K562 (cell line): ENCODE data around the gene ZNF319. TPM values are rescaled to one million over a fixed set of nuclear protein-coding genes. Genes with fewer than 3 reads are reported as not detected.

Experiments used
- ATAC-seq: fragments of 200-7000 bp; cut with Tn5 transposase; 3 replicates; pipeline ENCODE4 v1.9.1; 2020; ENCODE audit warnings: moderate library complexity
- BruUV-seq: library from RNA; stranded (reverse); fragments of 400-500 nt; replicated peaks from 2 replicates; lab custom pipeline; 2021; lab: Mats Ljungman, UMichigan
- CTCF ChIA-PET: fragments of 300-600 bp; formaldehyde crosslinking; extraction: SDS; loops from one replicate; lab custom pipeline; 2021; ENCODE audit warnings: low intra/inter-chr PET ratio; lab: Yijun Ruan, JAX
- POLR2A ChIA-PET: fragments of 300-600, 350-650 bp; sonication (Branson Sonifier 250); formaldehyde crosslinking; extraction: SDS; loops from one replicate; lab custom pipeline; 2021; ENCODE audit warnings: antibody characterized with exemption, inconsistent platforms; lab: Yijun Ruan, JAX
- DNase-seq, 4 experiments: peaks; one replicate each; pipeline versions ENCODE4 v3.0.0 to v3.0.0-alpha.2; 2011 to 2018; ENCODE audit warnings: low spot score in 3 of 4, mixed read lengths in 3 of 4; ENCODE audit errors: extremely low read depth in 1 of 4
- FAIRE-seq: peaks from 2 replicates; lab custom pipeline; 2011; peaks lifted over from hg19 to GRCh38; lab: Jason Lieb, UNC
- H2AFZ ChIP-seq: 2 replicates; pipeline ENCODE4 v1.6.0; 2011; ENCODE audit warnings: low read depth, low read length, control low read depth, inconsistent platforms
- H3K27ac ChIP-seq: fragments of 200-600 bp; 3 replicates; pipeline ENCODE4 v1.8.0; 2011; ENCODE audit warnings: low read depth, mild to moderate bottlenecking, control low read depth, inconsistent platforms, low read length, moderate library complexity, mixed read lengths; ENCODE audit errors: extremely low read depth
- H3K27me3 ChIP-seq, 2 experiments: fragments of 300-600 bp in 1 of 2; 2 replicates in 1 of 2; 3 replicates in 1 of 2; pipeline versions ENCODE4 v1.6.0 to v1.8.0; 2011; ENCODE audit warnings: inconsistent platforms in 2 of 2, low read length in 2 of 2, mild to moderate bottlenecking in 1 of 2, mixed read lengths in 1 of 2, moderate library complexity in 1 of 2; ENCODE audit not compliant: control insufficient read depth in 2 of 2, insufficient read depth in 2 of 2
- H3K36me3 ChIP-seq: fragments of 300-600 bp; 3 replicates; pipeline ENCODE4 v1.8.0; 2011; ENCODE audit warnings: mild to moderate bottlenecking, low read length, inconsistent platforms; ENCODE audit not compliant: control insufficient read depth, insufficient read depth
- H3K4me1 ChIP-seq, 2 experiments: fragments of 200-600 bp in 1 of 2; replicated peaks in 1 of 2; 2 replicates in 1 of 2; 3 replicates in 1 of 2; pipeline versions ENCODE4 v1.5.1 to v1.8.0; 2011; ENCODE audit warnings: inconsistent platforms in 2 of 2, low read length in 2 of 2, mild to moderate bottlenecking in 1 of 2, mixed read lengths in 1 of 2, moderate library complexity in 1 of 2; ENCODE audit not compliant: control insufficient read depth in 2 of 2, insufficient read depth in 2 of 2
- H3K4me2 ChIP-seq: 2 replicates; pipeline ENCODE4 v1.6.1; 2011; ENCODE audit warnings: low read length, control low read depth, inconsistent platforms, mixed read lengths; ENCODE audit not compliant: insufficient read depth
- H3K4me3 ChIP-seq: fragments of 200-600 bp; sonication (generic), shearing (Covaris generic); 2 replicates; pipeline ENCODE4 v1.5.1; 2016; ENCODE audit warnings: control low read depth, inconsistent platforms
- H3K79me2 ChIP-seq: fragments of 200-600 bp; 3 replicates; pipeline ENCODE4 v1.8.0; 2011; ENCODE audit warnings: low read length, inconsistent platforms; ENCODE audit not compliant: control insufficient read depth, insufficient read depth
- H3K9ac ChIP-seq, 2 experiments: 2 replicates each; pipeline versions ENCODE4 v1.6.0 to v1.6.1; 2011; ENCODE audit warnings: low read depth in 2 of 2, low read length in 2 of 2, control low read depth in 1 of 2, inconsistent platforms in 1 of 2, mild to moderate bottlenecking in 1 of 2, mixed read lengths in 1 of 2; ENCODE audit not compliant: insufficient read depth in 1 of 2
- H3K9me1 ChIP-seq: one replicate; pipeline ENCODE4 v1.6.0; 2011; ENCODE audit warnings: inconsistent platforms, mild to moderate bottlenecking, low read length, moderate library complexity; ENCODE audit not compliant: control insufficient read depth, insufficient read depth
- H3K9me3 ChIP-seq: replicated peaks from 2 replicates; pipeline ENCODE4 v1.5.1; 2011; ENCODE audit warnings: low read depth, low read length, inconsistent platforms; ENCODE audit not compliant: control insufficient read depth, insufficient read depth
- H4K20me1 ChIP-seq: replicated peaks from 2 replicates; pipeline ENCODE4 v1.6.1; 2011; ENCODE audit warnings: low read length, inconsistent platforms, mixed read lengths; ENCODE audit not compliant: control insufficient read depth, insufficient read depth
- CREBBP ChIP-seq: IDR thresholded peaks from one replicate; pipeline ENCODE4 v1.6.1; 2012; ENCODE audit warnings: low read depth, mild to moderate bottlenecking, control low read depth, inconsistent platforms, low read length
- FOXO4 ChIP-seq: fragments of 450-650 bp; formaldehyde crosslinking; IDR thresholded peaks from 2 replicates; pipeline ENCODE4 v1.4.0; 2020; ENCODE audit warnings: mild to moderate bottlenecking, moderate library complexity
- JUNB ChIP-seq: fragments of 450-650 bp; formaldehyde crosslinking; conservative IDR thresholded peaks from 2 replicates; pipeline ENCODE4 v1.4.0; 2020; ENCODE audit warnings: mild to moderate bottlenecking
- MYC ChIP-seq, 2 experiments: fragments of 250-450 bp in 1 of 2; sonication (Bioruptor Pico) in 1 of 2; IDR thresholded peaks; 2 replicates each; pipeline versions ENCODE4 v1.5.1 to v1.6.1; 2012 to 2021; ENCODE audit warnings: low read depth in 2 of 2, borderline replicate concordance in 1 of 2, improper control_type of control experiment in 1 of 2, low read length in 1 of 2, mild to moderate bottlenecking in 1 of 2, moderate library complexity in 1 of 2
- PTRF ChIP-seq: fragments of 450-650 bp; IDR thresholded peaks from 2 replicates; pipeline ENCODE4 v1.6.1; 2016; ENCODE audit warnings: mild to moderate bottlenecking, missing genetic modification characterization, missing compliant biosample characterization
- ZNF175 ChIP-seq: fragments of 200-800 bp; sonication (Bioruptor generic); IDR thresholded peaks from 2 replicates; pipeline ENCODE4 v1.6.1; 2016; ENCODE audit warnings: low read depth, mild to moderate bottlenecking, missing genetic modification characterization, missing compliant biosample characterization
- ZNF740 ChIP-seq, 3 experiments: fragments of 200-800 bp in 1 of 3; sonication (Bioruptor generic) in 1 of 3; sonication (generic) in 1 of 3; formaldehyde crosslinking in 1 of 3; IDR thresholded peaks; 2 replicates each; pipeline versions ENCODE4 v1.6.1 to v1.8.0; 2016 to 2022; ENCODE audit warnings: mild to moderate bottlenecking in 2 of 3, missing compliant biosample characterization in 2 of 3, missing genetic modification characterization in 2 of 3, missing genetic modification reagents in 1 of 3
- WGBS: fragments of 100-300 bp; shearing (Covaris generic); methylation state at CpG from one replicate; pipeline ENCODE4 v1.1.6; 2016; ENCODE audit warnings: low coverage, mixed read lengths; ENCODE audit not compliant: insufficient coverage; ENCODE audit errors: missing lambda C conversion rate; 5-methylcytosine and 5-hydroxymethylcytosine counted together
- in situ Hi-C: fragments of 300-500 bp; cut with MboI; formaldehyde crosslinking; loops from 4 replicates; pipeline ENCODE4 v1.15.0; 2018; ENCODE audit warnings: inconsistent platforms, mixed read lengths
- intact Hi-C: fragments of 100-400 bp; cut with micrococcal nuclease; formaldehyde crosslinking; loops from 2 replicates; pipeline ENCODE4 v1.14.2; 2022
- polyA plus RNA-seq, 8 experiments: library from polyadenylated mRNA; depleted of rRNA in 4 of 8; stranded (reverse) in 5 of 8; unstranded in 3 of 8; fragments of >200 nt; fragmentation: Nextera tagmentation in 2 of 8; fragmentation: Illumina TruSeq in 1 of 8; extraction: Ambion mirVana in 2 of 8; extraction: Trizol in 1 of 8; gene quantifications; 2 replicates each; pipeline versions ENCODE4 v1.2.1 to v1.2.3, GENCODE V29; 2011 to 2014; ENCODE audit warnings: inconsistent platforms in 1 of 8, missing spikeins in 1 of 8
- total RNA-seq, 7 experiments: library from RNA; depleted of rRNA in 6 of 7; stranded (reverse); fragments of >200 nt in 6 of 7; fragmentation: Illumina TruSeq in 2 of 7; extraction: Trizol in 2 of 7; gene quantifications; 2 replicates each; pipeline versions ENCODE4 v1.2.1 to v1.2.3, GENCODE V29; 2011 to 2021; ENCODE audit warnings: low replicate concordance in 1 of 7
- TF ChIP-seq, protein P1 (sequence below): fragments of 450-650 bp; formaldehyde crosslinking; IDR thresholded peaks from 2 replicates; pipeline ENCODE4 v1.4.0; 2020; ENCODE audit warnings: mild to moderate bottlenecking, moderate library complexity

The ZNF319 gene
- total and polyA plus RNA-seq, 9 of the 15 experiments (the other 6 are each of a cell fraction or from before 2014, with no cell fraction given): 0.20 to 5.7 (median 1.4) TPM

DNA sequence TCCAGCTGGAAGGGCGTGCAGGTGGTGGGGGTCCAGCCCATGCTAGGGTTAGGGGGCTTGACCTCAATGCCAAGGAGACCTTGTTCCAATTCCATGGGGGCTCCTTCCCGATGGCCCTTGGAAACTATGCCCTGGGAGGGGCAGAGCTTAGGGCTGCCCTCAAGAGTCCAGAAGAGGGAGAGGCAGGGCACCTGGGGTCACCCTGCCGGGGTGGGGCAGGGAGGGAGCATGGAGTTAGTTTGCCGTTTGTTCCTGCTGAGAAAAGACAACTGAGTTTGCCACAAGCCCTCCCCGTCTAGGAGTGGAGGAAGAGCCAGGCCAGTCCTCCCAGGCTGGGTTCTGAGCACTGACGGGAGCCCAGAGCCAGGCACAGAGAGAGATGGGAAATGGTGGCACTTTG, 46.5 kb upstream of the ZNF319 start:
- TF ChIP-seq JUNB: no peak
- no peak for FAIRE-seq

GRCh38 chr16:58046054-58046881, 45.8 kb upstream of the ZNF319 start:
- H3K9me3 ChIP-seq: no peaks in the 10 kb centered on the region
- no peak overlapping the region for H3K9ac ChIP-seq
- POLR2A ChIA-PET: interaction anchor here (0.6 kb wide), 2 partner anchors 10 to 212 kb away, joined by 3 to 4 read pairs; no protein-coding TSS in a partner anchor
- WGBS: 84% methylated on average over 11 of the region's 16 CpGs
- H3K4me2 ChIP-seq: no peak overlapping the region
- H3K27ac ChIP-seq: no peak overlapping the region
- BruUV-seq: TSS peak; percentile 48
- H3K27me3 ChIP-seq: no peaks in the 10 kb centered on the region
- H3K4me1 ChIP-seq: peaks cover 0 to 39% of the 10 kb centered on the region in 2 experiments; a peak in 3 of 5 replicates
- in situ Hi-C loops (no loop called here), intact Hi-C loops (no loop called here)
- no peaks in the 10 kb centered on the region for H4K20me1 ChIP-seq
- FAIRE-seq (no peak), ATAC-seq (no peak), DNase-seq (no peak)
- no peak overlapping the region for H2AFZ ChIP-seq
- no peaks in the 10 kb centered on the region for H3K9me1 ChIP-seq
- no peak overlapping the region for H3K4me3 ChIP-seq
- H3K36me3 ChIP-seq: peaks cover 19% of the 10 kb centered on the region; the same call in 1 of the 3 replicates
- no peaks in the 10 kb centered on the region for H3K79me2 ChIP-seq
- CTCF ChIA-PET: no interaction called here
- no peak for TF ChIP-seq FOXO4 (CRISPR knock-in tag)
- TF ChIP-seq PTRF (tag): no peak
- TF ChIP-seq CREBBP: no peak
- TF ChIP-seq, protein P1, sequence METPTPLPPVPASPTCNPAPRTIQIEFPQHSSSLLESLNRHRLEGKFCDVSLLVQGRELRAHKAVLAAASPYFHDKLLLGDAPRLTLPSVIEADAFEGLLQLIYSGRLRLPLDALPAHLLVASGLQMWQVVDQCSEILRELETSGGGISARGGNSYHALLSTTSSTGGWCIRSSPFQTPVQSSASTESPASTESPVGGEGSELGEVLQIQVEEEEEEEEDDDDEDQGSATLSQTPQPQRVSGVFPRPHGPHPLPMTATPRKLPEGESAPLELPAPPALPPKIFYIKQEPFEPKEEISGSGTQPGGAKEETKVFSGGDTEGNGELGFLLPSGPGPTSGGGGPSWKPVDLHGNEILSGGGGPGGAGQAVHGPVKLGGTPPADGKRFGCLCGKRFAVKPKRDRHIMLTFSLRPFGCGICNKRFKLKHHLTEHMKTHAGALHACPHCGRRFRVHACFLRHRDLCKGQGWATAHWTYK: no peak
- TF ChIP-seq MYC (IDR thresholded peaks at IDR 0.05; ENCODE audit: low read depth, low read length): no peak
- no peak for TF ChIP-seq MYC (CRISPR knock-in tag; IDR thresholded peaks at IDR 0.05; ENCODE audit: borderline replicate concordance, low read depth)
- TF ChIP-seq ZNF175 (CRISPR knock-in tag): no peak
- no peak for TF ChIP-seq ZNF740 (CRISPR knock-in tag; IDR thresholded peaks at IDR 0.05)
- TF ChIP-seq ZNF740 (tag; IDR thresholded peaks at IDR 0.05): no peak

More for the DNA sequence above, 46.5 kb upstream of the ZNF319 start:
- Histone ChIP-seq H3K9ac (0 out of 4 replicates have a peak overlapping the region, but pooled peaks of 1 of the 2 experiments have one; percentile 14), H3K27ac (no peak overlapping the region), H3K27me3 (no peaks in the 10 kb centered on the region), H3K4me1 (peaks cover 0 to 38% of the 10 kb centered on the region in 2 experiments; a peak in 3 of 5 replicates), H2AFZ (no peak overlapping the region), H3K9me3 (no peaks in the 10 kb centered on the region), H3K4me2 (no peak overlapping the region), H3K4me3 (no peak overlapping the region), H3K9me1 (no peaks in the 10 kb centered on the region), H3K79me2 (no peaks in the 10 kb centered on the region), H3K36me3 (peaks cover 17% of the 10 kb centered on the region; the same call in 1 of the 3 replicates), H4K20me1 (no peaks in the 10 kb centered on the region)
- no TSS peak for BruUV-seq
- ChIA-PET CTCF (no interaction called here), POLR2A (interaction anchor here (0.6 kb wide), 2 partner anchors 212 to 320 kb away, joined by 3 read pairs; no protein-coding TSS in a partner anchor)
- intact Hi-C loops: no loop called here
- no peak; the same call in 2 of the 3 replicates for ATAC-seq
- in situ Hi-C loops: no loop called here
- 50% methylated on average over 6 of the region's 6 CpGs for WGBS
- DNase-seq: no peak
